IMR-90 (cell line): ENCODE measurements around the gene USP54. TPM values are rescaled to one million over a fixed set of nuclear protein-coding genes. Genes with fewer than 3 reads are reported as not detected.

Experiments used
- ATAC-seq: fragments of 200-7000 bp; cut with Tn5 transposase; 2 replicates; pipeline ENCODE4 v1.9.1; 2020; ENCODE audit warnings: low read depth, mild to moderate bottlenecking, moderate library complexity
- BruUV-seq: library from RNA; stranded (reverse); fragments of 400-500 nt; replicated peaks from 2 replicates; lab custom pipeline; 2021; lab: Mats Ljungman, UMichigan
- CTCF ChIA-PET: fragments of 300-600 bp; formaldehyde crosslinking; extraction: SDS; loops from one replicate; lab custom pipeline; 2021; ENCODE audit warnings: antibody characterized with exemption; lab: Yijun Ruan, JAX
- POLR2A ChIA-PET: fragments of 300-600 bp; sonication (Branson Sonifier 250); formaldehyde crosslinking; loops from one replicate; lab custom pipeline; 2022; ENCODE audit warnings: antibody characterized with exemption; ENCODE audit not compliant: unreplicated experiment; lab: Charles Lee
- DNase-seq: peaks from one replicate; pipeline ENCODE4 v3.0.0; 2013
- H2AFZ ChIP-seq: replicated peaks from 2 replicates; pipeline ENCODE3; 2013; ENCODE audit warnings: low read length, mild to moderate bottlenecking; ENCODE audit not compliant: poor library complexity
- H2AK5ac ChIP-seq: 2 replicates; pipeline ENCODE4 v1.6.1; 2013; ENCODE audit warnings: low read depth, low read length, inconsistent platforms
- H2AK9ac ChIP-seq: replicated peaks from 2 replicates; pipeline ENCODE3; 2013; ENCODE audit warnings: mild to moderate bottlenecking, low read depth, low read length, moderate library complexity; ENCODE audit not compliant: poor library complexity
- H2BK120ac ChIP-seq: 2 replicates; pipeline ENCODE4 v1.6.1; 2013; ENCODE audit warnings: low read depth, low read length, inconsistent platforms
- H2BK15ac ChIP-seq: 3 replicates; pipeline ENCODE4 v1.6.1; 2013; ENCODE audit warnings: low read depth, low read length, inconsistent platforms
- H2BK20ac ChIP-seq: 2 replicates; pipeline ENCODE4 v1.6.1; 2013; ENCODE audit warnings: low read depth, mild to moderate bottlenecking, inconsistent platforms, low read length, moderate library complexity
- H2BK5ac ChIP-seq: 2 replicates; pipeline ENCODE4 v1.6.1; 2013; ENCODE audit warnings: mild to moderate bottlenecking, low read depth, low read length, inconsistent platforms; ENCODE audit not compliant: poor library complexity, severe bottlenecking
- H3K14ac ChIP-seq: replicated peaks from 2 replicates; pipeline ENCODE4 v1.6.1; 2013; ENCODE audit warnings: low read depth, low read length, inconsistent platforms
- H3K18ac ChIP-seq: 2 replicates; pipeline ENCODE4 v1.6.1; 2013; ENCODE audit warnings: low read depth, low read length, control low read depth
- H3K23ac ChIP-seq: 2 replicates; pipeline ENCODE4 v1.6.1; 2013; ENCODE audit warnings: low read depth, low read length, inconsistent platforms
- H3K27ac ChIP-seq: 2 replicates; pipeline ENCODE4 v1.5.1; 2013; ENCODE audit warnings: mild to moderate bottlenecking, control low read depth, low read length; ENCODE audit not compliant: insufficient read depth
- H3K27me3 ChIP-seq: 2 replicates; pipeline ENCODE4 v1.6.1; 2013; ENCODE audit warnings: low read length; ENCODE audit not compliant: control insufficient read depth, insufficient read depth
- H3K36me3 ChIP-seq: 2 replicates; pipeline ENCODE4 v1.6.1; 2013; ENCODE audit warnings: low read length, mixed read lengths; ENCODE audit not compliant: control insufficient read depth, insufficient read depth
- H3K4ac ChIP-seq: 2 replicates; pipeline ENCODE4 v1.6.1; 2013; ENCODE audit warnings: low read depth, low read length, inconsistent platforms
- H3K4me1 ChIP-seq: 2 replicates; pipeline ENCODE4 v1.6.1; 2013; ENCODE audit warnings: low read length, mixed read lengths; ENCODE audit not compliant: control insufficient read depth, insufficient read depth
- H3K4me2 ChIP-seq: 2 replicates; pipeline ENCODE4 v1.6.1; 2013; ENCODE audit warnings: low read depth, mild to moderate bottlenecking, control low read depth, low read length, moderate library complexity
- H3K4me3 ChIP-seq: 2 replicates; pipeline ENCODE4 v1.5.1; 2013; ENCODE audit warnings: low read depth, mild to moderate bottlenecking, control low read depth, low read length, moderate library complexity; ENCODE audit not compliant: insufficient read depth
- H3K56ac ChIP-seq: 2 replicates; pipeline ENCODE4 v1.6.1; 2013; ENCODE audit warnings: low read length, inconsistent platforms; ENCODE audit not compliant: insufficient read depth; ENCODE audit errors: extremely low read depth
- H3K79me1 ChIP-seq, 2 experiments: 2 replicates each; pipeline ENCODE4 v1.6.1; 2013; ENCODE audit warnings: low read length in 2 of 2, inconsistent platforms in 1 of 2, low read depth in 1 of 2
- H3K9ac ChIP-seq: 2 replicates; pipeline ENCODE4 v1.6.1; 2013; ENCODE audit warnings: low read depth, low read length, control low read depth
- H3K9me1 ChIP-seq: 2 replicates; pipeline ENCODE4 v1.6.1; 2013; ENCODE audit warnings: low read length, inconsistent platforms; ENCODE audit not compliant: insufficient read depth
- H3K9me3 ChIP-seq: 2 replicates; pipeline ENCODE4 v1.6.1; 2013; ENCODE audit warnings: low read length; ENCODE audit not compliant: control insufficient read depth, insufficient read depth
- H4K20me1 ChIP-seq: 2 replicates; pipeline ENCODE4 v1.6.1; 2013; ENCODE audit warnings: low read length, inconsistent platforms; ENCODE audit not compliant: insufficient read depth
- H4K5ac ChIP-seq: 2 replicates; pipeline ENCODE4 v1.6.1; 2013; ENCODE audit warnings: mild to moderate bottlenecking, low read depth, low read length, control low read depth
- H4K8ac ChIP-seq, 2 experiments: 2 replicates each; pipeline ENCODE4 v1.6.1; 2013; ENCODE audit warnings: low read depth in 2 of 2, low read length in 2 of 2, control low read depth in 1 of 2, inconsistent platforms in 1 of 2
- H4K91ac ChIP-seq: 2 replicates; pipeline ENCODE4 v1.6.1; 2013; ENCODE audit warnings: low read depth, low read length, inconsistent platforms; ENCODE audit not compliant: insufficient read depth
- BHLHE40 ChIP-seq: fragments of 150-350 bp; IDR thresholded peaks from 2 replicates; pipeline ENCODE4 v1.6.1; 2016; ENCODE audit warnings: mild to moderate bottlenecking, low read depth, low read length
- CEBPB ChIP-seq: IDR thresholded peaks from 2 replicates; pipeline ENCODE4 v1.6.1; 2012; ENCODE audit warnings: low read depth, low read length, improper control_type of control experiment
- RAD21 ChIP-seq: IDR thresholded peaks from 2 replicates; pipeline ENCODE4 v1.6.1; 2012; ENCODE audit warnings: low read length, improper control_type of control experiment
- WGBS, 2 experiments: methylation state at CpG; one replicate each; pipeline versions ENCODE4 v1.1.5 to v1.1.7; 2013; ENCODE audit warnings: missing lambda C conversion rate in 2 of 2; ENCODE audit not compliant: insufficient read length in 1 of 2; ENCODE audit errors: extremely low coverage in 2 of 2; 5-methylcytosine and 5-hydroxymethylcytosine counted together
- dilution Hi-C: fragments of 300-500 bp; cut with HindIII; formaldehyde crosslinking; loops from one replicate; pipeline ENCODE4 v1.14.3; 2018; ENCODE audit warnings: low sequenced_read_pairs; ENCODE audit not compliant: unreplicated experiment
- in situ Hi-C: fragments of 300-500 bp; cut with MboI; formaldehyde crosslinking; loops from 3 replicates; pipeline ENCODE4 v1.14.3; 2019; ENCODE audit warnings: low sequenced_read_pairs, inconsistent platforms, mixed read lengths
- intact Hi-C: fragments of 100-400 bp; cut with micrococcal nuclease; formaldehyde crosslinking; loops from 2 replicates; pipeline ENCODE4 v1.10.0; 2022
- polyA plus RNA-seq, 3 experiments: library from polyadenylated mRNA; depleted of rRNA; stranded (reverse); fragments of >200 nt; gene quantifications; 2 replicates each; pipeline ENCODE4 v1.2.3, GENCODE V29; 2012; ENCODE audit warnings: low replicate concordance in 1 of 3
- total RNA-seq: library from RNA; depleted of rRNA; stranded (reverse); fragments of >200 nt; gene quantifications from 2 replicates; pipeline ENCODE4 v1.2.3, GENCODE V29; 2012

USP54 gene
- total and polyA plus RNA-seq, 2 of the 4 experiments (the other 2 are of a cell fraction) = 4.0 to 7.9 TPM

GRCh38 chr10:73586583-73586984, 4.6 kb downstream of the USP54 start:
- Histone ChIP-seq H3K4me1 (peaks cover 9% of the 10 kb centered on the region), H2AFZ (no peak overlapping the region), H3K4ac (no peak overlapping the region), H2BK120ac (no peak overlapping the region), H3K4me2 (peak overlapping the region; percentile 31; the same call in 1 of the 2 replicates), H3K79me1 (peaks cover 0 to 6% of the 10 kb centered on the region in 2 experiments; a peak in 1 of 4 replicates), H2BK20ac (no peak overlapping the region), H2AK5ac (no peak overlapping the region), H3K14ac (no peak overlapping the region), H2BK5ac (no peak overlapping the region), H3K56ac (no peak overlapping the region), H3K23ac (no peak overlapping the region), H3K9me3 (peaks cover 3% of the 10 kb centered on the region), H2BK15ac (no peak overlapping the region), H3K4me3 (no peak overlapping the region), H3K27ac (no peak overlapping the region), H4K5ac (no peak overlapping the region), H2AK9ac (no peak overlapping the region), H4K8ac (no peak overlapping the region), H3K36me3 (no peaks in the 10 kb centered on the region), H3K27me3 (no peaks in the 10 kb centered on the region), H3K18ac (no peak overlapping the region), H3K9ac (no peak overlapping the region), H4K91ac (no peak overlapping the region), H3K9me1 (no peaks in the 10 kb centered on the region; the same call in 1 of the 2 replicates), H4K20me1 (no peaks in the 10 kb centered on the region)
- CTCF ChIA-PET = no interaction called here
- dilution Hi-C loops = no loop called here
- POLR2A ChIA-PET = no interaction called here
- ATAC-seq (peak; percentile 79), DNase-seq (peak; percentile 84)
- no peak for TF ChIP-seq BHLHE40
- no peak for TF ChIP-seq RAD21
- peak; percentile 87 for TF ChIP-seq CEBPB
- no TSS peak for BruUV-seq
- no CpG with 5 or more reads among the region's 1 CpG for WGBS, 2 experiments
- intact Hi-C loops = no loop called here
- in situ Hi-C loops = no loop called here
